Amniotic stem cell (primary cell): Measurements from ENCODE around the gene GPR152.
"Not testable (repeated sequence)": the region's sequence is repeated elsewhere in the genome, so short reads cannot be mapped to it uniquely, and the experiment has no call there.

Experiments
- DNase-seq: peaks from one replicate; lab custom pipeline; 2025; lab: John Stamatoyannopoulos, UW

The GPR152 gene

GRCh38 chr11:67489203-67489884 lies 36.8 kb upstream of the GPR152 start:
- no peak for DNase-seq

- no peak for DNase-seq
These were observed 34.1 kb upstream of the GPR152 start for GRCh38 chr11:67486481-67487195.

GRCh38 chr11:67485873-67486361 lies 33.4 kb upstream of the GPR152 start:
- not testable (repeated sequence) for DNase-seq

- no peak for DNase-seq
These were observed 32.4 kb upstream of the GPR152 start for GRCh38 chr11:67484847-67485311.

- no peak for DNase-seq
These were observed 31.5 kb upstream of the GPR152 start for GRCh38 chr11:67483831-67484665.

- DNase-seq = peak; percentile 96
These were observed 30.6 kb upstream of the GPR152 start, which contains the start of gene AIP for GRCh38 chr11:67482827-67483798. TSS of gene AIP (plus strand) at chr11:67483026. CDS start at chr11:67483159, 133 bp downstream.

- DNase-seq = no peak
These were observed 29.8 kb upstream of the GPR152 start for GRCh38 chr11:67482275-67482826.

GRCh38 chr11:67477344-67478050 lies 25.0 kb upstream of the GPR152 start:
- DNase-seq = not testable (repeated sequence)

GRCh38 chr11:67476692-67477091 lies 24.2 kb upstream of the GPR152 start:
- DNase-seq = not testable (repeated sequence)

- no peak for DNase-seq
These were observed 20.4 kb upstream of the GPR152 start for GRCh38 chr11:67472882-67473281.

GRCh38 chr11:67470337-67471002 lies 17.9 kb upstream of the GPR152 start:
- no peak for DNase-seq

GRCh38 chr11:67469508-67469811 lies 16.9 kb upstream of the GPR152 start:
- no peak for DNase-seq

- DNase-seq = peak; percentile 87
These were observed 16.4 kb upstream of the GPR152 start, which contains the start of gene TMEM134 for GRCh38 chr11:67468759-67469507. TSS of gene TMEM134 (minus strand) at chr11:67469251. CDS start at chr11:67469192, 59 bp downstream.

GRCh38 chr11:67468456-67468758 lies 15.9 kb upstream of the GPR152 start:
- no peak for DNase-seq

GRCh38 chr11:67468056-67468455 lies 15.5 kb upstream of the GPR152 start:
- no peak for DNase-seq

- no peak for DNase-seq
These were observed 14.6 kb upstream of the GPR152 start for GRCh38 chr11:67466962-67467771.

- DNase-seq = no peak
These were observed 13.8 kb upstream of the GPR152 start for GRCh38 chr11:67466367-67466766.

- DNase-seq = not testable (repeated sequence)
These were observed 13.0 kb upstream of the GPR152 start for GRCh38 chr11:67465530-67465929.
